H1 (cell line): ENCODE data around the gene APP. TPM values are rescaled to one million over a fixed set of nuclear protein-coding genes. Genes with fewer than 3 reads are reported as not detected.

Experiments
- CTCF ChIA-PET: fragments of 300-600 bp; sonication (Branson Sonifier 250); formaldehyde crosslinking; loops from one replicate; lab custom pipeline; 2021; ENCODE audit not compliant: partially characterized antibody; lab: Charles Lee
- POLR2A ChIA-PET: fragments of 300-600 bp; sonication (Branson Sonifier 250); formaldehyde crosslinking; loops from one replicate; lab custom pipeline; 2021; ENCODE audit warnings: inconsistent platforms; ENCODE audit not compliant: partially characterized antibody; lab: Charles Lee
- DNase-seq, 2 experiments: peaks; one replicate each; pipeline versions ENCODE4 v3.0.0 to v3.0.0-alpha.2; 2010 to 2022; ENCODE audit warnings: low spot score in 2 of 2, low read depth in 1 of 2, mixed read lengths in 1 of 2
- FAIRE-seq: peaks from 2 replicates; lab custom pipeline; 2011; peaks lifted over from hg19 to GRCh38; lab: Jason Lieb, UNC
- H2AFZ ChIP-seq: 2 replicates; pipeline ENCODE4 v1.8.1; 2012; ENCODE audit warnings: low read length, inconsistent platforms
- H2AK5ac ChIP-seq: 2 replicates; pipeline ENCODE4 v1.6.1; 2013; ENCODE audit warnings: low read depth, low read length
- H2BK120ac ChIP-seq: replicated peaks from 2 replicates; pipeline ENCODE3; 2013; ENCODE audit warnings: low read depth, low read length, inconsistent platforms
- H2BK12ac ChIP-seq: 2 replicates; pipeline ENCODE4 v1.6.1; 2013; ENCODE audit warnings: low read depth, low read length
- H2BK15ac ChIP-seq: 2 replicates; pipeline ENCODE4 v1.6.1; 2013; ENCODE audit warnings: low read length
- H2BK20ac ChIP-seq: 2 replicates; pipeline ENCODE4 v1.6.1; 2013; ENCODE audit warnings: low read length
- H2BK5ac ChIP-seq: 2 replicates; pipeline ENCODE4 v1.6.1; 2013; ENCODE audit warnings: low read depth, low read length
- H3K14ac ChIP-seq: 2 replicates; pipeline ENCODE4 v1.6.1; 2013; ENCODE audit warnings: inconsistent platforms; ENCODE audit not compliant: insufficient read length
- H3K18ac ChIP-seq: 2 replicates; pipeline ENCODE4 v1.6.1; 2013; ENCODE audit warnings: low read length; ENCODE audit errors: extremely low read depth
- H3K23ac ChIP-seq: 2 replicates; pipeline ENCODE4 v1.6.1; 2013; ENCODE audit warnings: inconsistent platforms; ENCODE audit not compliant: insufficient read length
- H3K23me2 ChIP-seq: 2 replicates; pipeline ENCODE4 v1.6.1; 2013; ENCODE audit warnings: low read depth, low read length
- H3K27ac ChIP-seq: 2 replicates; pipeline ENCODE4 v1.6.1; 2011; ENCODE audit warnings: low read depth, low read length, inconsistent platforms
- H3K27me3 ChIP-seq, 4 experiments: replicated peaks in 1 of 4; 1 replicate in 1 of 4; 2 replicates in 3 of 4; pipeline versions ENCODE4 v1.6.1 to v1.8.1; 2011 to 2013; ENCODE audit warnings: low read length in 3 of 4, mild to moderate bottlenecking in 3 of 4, inconsistent platforms in 2 of 4, mixed read lengths in 2 of 4, moderate library complexity in 1 of 4; ENCODE audit not compliant: control insufficient read depth in 3 of 4, insufficient read depth in 3 of 4; ENCODE audit errors: extremely low read depth in 1 of 4
- H3K36me3 ChIP-seq, 4 experiments: 2 replicates each; pipeline versions ENCODE4 v1.6.1 to v1.8.1; 2011 to 2013; ENCODE audit warnings: mild to moderate bottlenecking in 4 of 4, low read length in 3 of 4, moderate library complexity in 2 of 4, control low read depth in 1 of 4, inconsistent platforms in 1 of 4; ENCODE audit not compliant: insufficient read depth in 4 of 4, control insufficient read depth in 2 of 4
- H3K4ac ChIP-seq: replicated peaks from 2 replicates; pipeline ENCODE3; 2013; ENCODE audit warnings: low read length, low read depth, mixed read lengths, inconsistent platforms; ENCODE audit not compliant: insufficient read length
- H3K4me1 ChIP-seq, 4 experiments: replicated peaks in 1 of 4; 1 replicate in 1 of 4; 2 replicates in 3 of 4; pipeline versions ENCODE4 v1.6.1 to v1.8.1; 2011 to 2013; ENCODE audit warnings: low read length in 3 of 4, inconsistent platforms in 2 of 4, mixed read lengths in 1 of 4; ENCODE audit not compliant: insufficient read depth in 4 of 4, control insufficient read depth in 3 of 4
- H3K4me2 ChIP-seq, 2 experiments: 2 replicates each; pipeline versions ENCODE4 v1.6.1 to v1.8.1; 2011 to 2013; ENCODE audit warnings: low read depth in 2 of 2, low read length in 2 of 2, control low read depth in 1 of 2, inconsistent platforms in 1 of 2, mild to moderate bottlenecking in 1 of 2; ENCODE audit not compliant: insufficient read depth in 1 of 2
- H3K4me3 ChIP-seq, 4 experiments: fragments of 200-600, 300-600 bp in 1 of 4; sonication (generic), shearing (Covaris generic), sonication (Bioruptor Twin) in 1 of 4; 2 replicates each; pipeline versions ENCODE4 v1.5.1 to v1.8.1; 2011 to 2016; ENCODE audit warnings: low read length in 4 of 4, low read depth in 3 of 4, control low read depth in 2 of 4, inconsistent platforms in 2 of 4, mild to moderate bottlenecking in 2 of 4, mixed read lengths in 1 of 4, moderate library complexity in 1 of 4; ENCODE audit not compliant: insufficient read depth in 2 of 4; ENCODE audit errors: extremely low read depth in 1 of 4
- H3K56ac ChIP-seq: replicated peaks from 2 replicates; pipeline ENCODE3; 2013; ENCODE audit warnings: low read depth, mild to moderate bottlenecking, mixed read lengths, low read length, inconsistent platforms; ENCODE audit not compliant: insufficient read length
- H3K79me1 ChIP-seq: 2 replicates; pipeline ENCODE4 v1.6.1; 2013; ENCODE audit warnings: low read depth, low read length, control low read depth
- H3K79me2 ChIP-seq, 2 experiments: 2 replicates each; pipeline versions ENCODE4 v1.6.1 to v1.8.1; 2012 to 2013; ENCODE audit warnings: low read length in 2 of 2, mild to moderate bottlenecking in 2 of 2, inconsistent platforms in 1 of 2; ENCODE audit not compliant: insufficient read depth in 2 of 2, control insufficient read depth in 1 of 2
- H3K9ac ChIP-seq, 4 experiments: replicated peaks in 1 of 4; 1 replicate in 1 of 4; 2 replicates in 3 of 4; pipeline versions ENCODE4 v1.6.1 to v1.8.1; 2011 to 2013; ENCODE audit warnings: low read depth in 3 of 4, low read length in 3 of 4, control low read depth in 2 of 4, mild to moderate bottlenecking in 2 of 4, moderate library complexity in 2 of 4, inconsistent platforms in 1 of 4; ENCODE audit errors: extremely low read depth in 1 of 4
- H3K9me3 ChIP-seq, 2 experiments: 2 replicates each; pipeline versions ENCODE4 v1.6.1 to v1.8.1; 2012 to 2013; ENCODE audit warnings: mild to moderate bottlenecking in 2 of 2, moderate library complexity in 2 of 2, control low read depth in 1 of 2, inconsistent platforms in 1 of 2, low read depth in 1 of 2, low read length in 1 of 2, mixed read lengths in 1 of 2; ENCODE audit not compliant: insufficient read depth in 2 of 2
- H4K20me1 ChIP-seq, 2 experiments: replicated peaks in 1 of 2; 2 replicates each; pipeline versions ENCODE3 to v1.8.1; 2011 to 2013; ENCODE audit warnings: inconsistent platforms in 2 of 2, low read length in 2 of 2, mild to moderate bottlenecking in 1 of 2; ENCODE audit not compliant: insufficient read depth in 2 of 2, control insufficient read depth in 1 of 2
- H4K5ac ChIP-seq: 2 replicates; pipeline ENCODE4 v1.6.1; 2013; ENCODE audit warnings: low read length, low read depth, mixed read lengths, inconsistent platforms; ENCODE audit not compliant: insufficient read length
- H4K8ac ChIP-seq: 2 replicates; pipeline ENCODE4 v1.8.0; 2013; ENCODE audit warnings: mild to moderate bottlenecking, moderate library complexity, low read length, inconsistent platforms; ENCODE audit not compliant: insufficient read depth; ENCODE audit errors: extremely low read depth
- H4K91ac ChIP-seq: replicated peaks from 2 replicates; pipeline ENCODE3; 2013; ENCODE audit warnings: low read length, mixed read lengths, inconsistent platforms; ENCODE audit not compliant: insufficient read length
- POLR2AphosphoS5 ChIP-seq: IDR thresholded peaks from 2 replicates; pipeline ENCODE4 v1.6.1; 2011; ENCODE audit warnings: low read depth, low read length
- SUZ12 ChIP-seq: fragments of 200-600 bp; sonication (generic); IDR thresholded peaks from 2 replicates; pipeline ENCODE4 v1.6.1; 2012; ENCODE audit warnings: mild to moderate bottlenecking, inconsistent platforms, low read length, moderate library complexity, mixed read lengths
- ZNF274 ChIP-seq: IDR thresholded peaks from 2 replicates; pipeline ENCODE4 v1.7.0; 2012; ENCODE audit warnings: low read length, borderline replicate concordance; ENCODE audit errors: extremely low read depth
- WGBS, 2 experiments: shearing (Covaris generic) in 1 of 2; methylation state at CpG; one replicate each; pipeline versions ENCODE4 v1.1.6 to v1.1.7; 2013 to 2015; ENCODE audit warnings: low lambda C conversion rate in 2 of 2, mixed read lengths in 2 of 2, inconsistent platforms in 1 of 2, low coverage in 1 of 2, missing lambda C conversion rate in 1 of 2; ENCODE audit not compliant: insufficient replicate concordance in 2 of 2, insufficient coverage in 1 of 2, insufficient read length in 1 of 2; ENCODE audit errors: extremely low coverage in 1 of 2, missing lambda C conversion rate in 1 of 2; 5-methylcytosine and 5-hydroxymethylcytosine counted together
- polyA plus RNA-seq, 7 experiments: library from polyadenylated mRNA; depleted of rRNA in 3 of 7; stranded (reverse) in 5 of 7; unstranded in 2 of 7; fragments of >200 nt in 5 of 7; fragments of 200-250 nt in 2 of 7; gene quantifications; 1 replicate in 5 of 7; 2 replicates in 1 of 7; 4 replicates in 1 of 7; pipeline versions ENCODE4 v1.2.1 to v1.2.3, GENCODE V29; 2011 to 2013; ENCODE audit warnings: missing spikeins in 2 of 7, mixed read lengths in 2 of 7
- total RNA-seq: library from RNA; stranded (reverse); fragmentation: NEBNext Ultra II Directional; extraction: Animal tissue kit (Norgen Biotek cat#: 25700); gene quantifications from 2 replicates; pipeline ENCODE4 v1.2.1, GENCODE V29; 2021

The APP gene
- total and polyA plus RNA-seq, 2 of the 8 experiments (the other 6 are each of a cell fraction or from before 2014, with no cell fraction given), result 375 to 551 TPM

GRCh38 chr21:25949701-25950100 lies 220.9 kb downstream of the APP start:
- no peak overlapping the region for H2AK5ac ChIP-seq
- no peak overlapping the region for H3K4me2 ChIP-seq
- H4K20me1 ChIP-seq, result peaks cover 0 to 1% of the 10 kb centered on the region in 2 experiments
- H2BK12ac ChIP-seq, result no peak overlapping the region
- H3K27ac ChIP-seq, result no peak overlapping the region
- no peak overlapping the region for H4K8ac ChIP-seq
- H3K79me1 ChIP-seq, result no peaks in the 10 kb centered on the region
- no peak overlapping the region for H3K18ac ChIP-seq
- no peak overlapping the region for H3K4ac ChIP-seq
- no peak overlapping the region for H4K5ac ChIP-seq
- H3K4me1 ChIP-seq, result no peaks in the 10 kb centered on the region
- H3K23ac ChIP-seq, result no peak overlapping the region
- WGBS, 2 experiments, result 0% methylated on average over 1 of the region's 1 CpG; no CpG with 5 or more reads in 1 of the 2 experiments
- FAIRE-seq (no peak), DNase-seq (no peak)
- H2AFZ ChIP-seq, result no peak overlapping the region
- no peak overlapping the region for H3K4me3 ChIP-seq
- H3K56ac ChIP-seq, result no peak overlapping the region
- H2BK120ac ChIP-seq, result no peak overlapping the region
- H3K27me3 ChIP-seq, result no peaks in the 10 kb centered on the region
- no peaks in the 10 kb centered on the region for H3K9me3 ChIP-seq
- no peak overlapping the region for H2BK15ac ChIP-seq
- peaks cover 6 to 54% (median 25%) of the 10 kb centered on the region in 4 experiments; a peak in 7 of 8 replicates for H3K36me3 ChIP-seq
- ChIA-PET CTCF (no interaction called here), POLR2A (no interaction called here)
- no peak overlapping the region for H2BK20ac ChIP-seq
- H4K91ac ChIP-seq, result no peak overlapping the region
- no peak for TF ChIP-seq ZNF274
- TF ChIP-seq POLR2AphosphoS5, result no peak
- TF ChIP-seq SUZ12, result no peak
- H3K79me2 ChIP-seq, result no peaks in the 10 kb centered on the region; a peak in 1 of 4 replicates
- H3K9ac ChIP-seq, result no peak overlapping the region
- H3K23me2 ChIP-seq, result no peaks in the 10 kb centered on the region
- H2BK5ac ChIP-seq, result no peak overlapping the region
- H3K14ac ChIP-seq, result no peak overlapping the region
